Measurements from ENCODE around the gene NFE2L3.
"Not testable (repeated sequence)": the region's sequence is repeated elsewhere in the genome, so short reads cannot be mapped to it uniquely, and the experiment has no call there.

Gene NFE2L3

DNA sequence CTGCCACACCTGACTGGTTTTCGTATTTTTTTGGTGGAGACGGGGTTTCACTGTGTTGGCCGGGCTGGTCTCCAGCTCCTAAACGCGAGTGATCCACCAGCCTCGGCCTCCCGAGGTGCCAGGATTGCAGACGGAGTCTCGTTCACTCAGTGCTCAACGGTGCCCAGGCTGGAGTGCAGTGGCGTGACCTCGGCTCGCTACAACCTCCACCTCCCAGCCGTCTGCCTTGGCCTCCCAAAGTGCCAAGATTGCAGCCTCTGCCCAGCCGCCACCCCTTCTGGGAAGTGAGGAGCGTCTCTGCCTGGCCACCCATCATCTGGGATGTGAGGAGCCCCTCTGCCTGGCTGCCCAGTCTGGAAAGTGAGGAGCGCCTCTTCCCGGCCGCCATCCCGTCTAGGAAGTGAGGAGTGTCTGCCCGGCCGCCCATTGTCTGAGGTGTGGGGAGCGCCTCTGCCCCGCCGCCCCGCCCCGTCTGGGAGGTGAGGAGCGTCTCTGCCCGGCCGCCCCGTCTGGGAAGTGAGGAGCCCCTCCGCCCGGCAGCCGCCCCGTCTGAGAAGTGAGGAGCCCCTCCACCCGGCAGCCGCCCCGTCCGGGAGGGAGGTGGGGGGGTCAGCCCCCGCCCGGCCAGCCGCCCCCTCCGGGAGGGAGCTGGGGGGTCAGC is 4.2 kb upstream of the NFE2L3 start:
- not testable (repeated sequence) for DNase-seq

DNA sequence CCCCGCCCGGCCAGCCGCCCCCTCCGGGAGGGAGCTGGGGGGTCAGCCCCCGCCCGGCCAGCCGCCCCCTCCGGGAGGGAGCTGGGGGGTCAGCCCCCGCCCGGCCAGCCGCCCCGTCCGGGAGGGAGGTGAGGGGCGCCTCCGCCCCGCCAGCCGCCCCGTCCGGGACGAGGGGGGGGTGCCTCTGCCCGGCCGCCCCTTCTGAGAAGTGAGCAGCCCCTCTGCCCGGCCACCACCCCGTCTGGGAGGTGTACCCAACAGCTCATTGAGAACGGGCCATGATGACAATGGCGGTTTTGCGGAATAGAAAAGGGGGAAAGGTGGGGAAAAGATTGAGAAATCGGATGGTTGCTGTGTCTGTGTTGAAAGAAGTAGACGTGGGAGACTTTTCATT is 3.7 kb upstream of the NFE2L3 start:
- DNase-seq, result not testable (repeated sequence)

DNA sequence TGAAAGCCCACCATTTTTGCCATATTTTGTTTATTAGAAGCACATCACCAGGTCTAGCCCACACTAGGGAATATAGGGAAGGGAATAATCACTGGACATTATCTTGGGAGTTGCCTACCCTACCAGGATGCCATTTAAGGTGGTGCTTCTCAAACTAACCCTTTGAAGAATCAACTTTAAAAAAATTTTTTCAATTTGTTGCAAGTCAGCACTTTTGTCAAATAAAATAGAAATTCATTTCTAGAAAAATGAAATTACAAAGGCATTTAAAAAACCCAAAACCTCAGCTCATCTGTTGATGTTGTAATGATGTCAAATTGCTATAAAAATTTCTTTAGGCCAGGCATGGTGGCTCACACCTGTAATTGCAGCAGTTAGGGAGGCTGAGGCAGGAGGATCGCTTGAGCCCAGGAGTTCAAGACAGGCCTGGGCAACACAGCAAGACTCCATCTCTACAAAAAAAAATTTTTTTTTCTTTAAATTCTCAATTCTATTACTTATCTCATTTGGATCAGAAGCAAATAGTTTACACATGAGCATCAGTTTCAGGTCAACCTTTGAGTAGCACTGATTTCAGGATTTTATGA is 2.5 kb upstream of the NFE2L3 start:
- DNase-seq, result no peak

DNA sequence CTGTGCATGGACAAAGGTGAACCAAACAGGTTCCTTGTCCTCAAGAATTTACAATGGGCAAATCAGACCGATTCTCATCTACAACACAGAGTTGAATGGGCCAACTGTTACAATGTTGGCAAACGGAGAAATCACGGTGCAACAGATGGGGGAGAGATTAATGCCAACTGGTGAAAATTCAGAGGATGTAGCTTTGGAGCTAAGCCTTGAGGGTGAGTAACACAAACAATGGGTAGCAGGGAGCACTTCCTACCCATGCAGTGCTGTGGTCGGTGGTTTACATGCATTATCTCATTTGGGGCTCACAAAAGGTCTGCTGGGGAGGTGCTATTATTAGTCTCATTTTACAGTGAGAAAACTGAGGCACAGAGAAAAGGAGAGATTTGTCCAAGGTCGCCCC is 902 bp upstream of the NFE2L3 start:
- DNase-seq, result no peak

DNA sequence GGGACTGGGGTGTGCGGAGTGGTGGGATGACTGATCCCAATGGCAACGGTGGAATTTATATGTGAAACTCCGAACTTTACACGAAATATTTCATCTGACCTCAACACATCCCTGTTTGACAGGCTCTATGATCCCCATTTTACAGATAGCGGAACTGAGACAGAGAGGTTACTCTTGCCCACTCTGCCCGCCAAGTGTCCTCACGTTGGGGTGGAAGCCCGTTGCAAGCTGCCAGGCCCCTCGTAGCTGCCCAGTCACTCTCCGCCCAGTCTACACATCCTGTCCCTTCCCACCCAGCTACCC is 397 bp upstream of the NFE2L3 start:
- DNase-seq, result no peak

DNA sequence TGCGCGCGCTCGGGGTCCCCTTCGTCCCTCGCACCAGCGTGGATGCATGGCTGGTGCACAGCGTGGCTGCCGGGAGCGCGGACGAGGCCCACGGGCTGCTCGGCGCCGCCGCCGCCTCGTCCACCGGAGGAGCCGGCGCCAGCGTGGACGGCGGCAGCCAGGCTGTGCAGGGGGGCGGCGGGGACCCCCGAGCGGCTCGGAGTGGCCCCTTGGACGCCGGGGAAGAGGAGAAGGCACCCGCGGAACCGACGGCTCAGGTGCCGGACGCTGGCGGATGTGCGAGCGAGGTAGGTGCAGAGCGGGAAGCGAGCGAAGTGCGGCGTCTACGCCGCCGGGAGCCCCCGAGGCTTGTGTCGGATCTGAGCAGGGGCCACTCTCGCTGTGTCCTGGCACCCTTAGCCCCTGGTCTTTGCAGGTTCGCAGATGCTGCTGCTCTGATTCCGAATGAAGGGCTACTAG is 813 bp downstream of the NFE2L3 start:
- not testable (repeated sequence) for DNase-seq

DNA sequence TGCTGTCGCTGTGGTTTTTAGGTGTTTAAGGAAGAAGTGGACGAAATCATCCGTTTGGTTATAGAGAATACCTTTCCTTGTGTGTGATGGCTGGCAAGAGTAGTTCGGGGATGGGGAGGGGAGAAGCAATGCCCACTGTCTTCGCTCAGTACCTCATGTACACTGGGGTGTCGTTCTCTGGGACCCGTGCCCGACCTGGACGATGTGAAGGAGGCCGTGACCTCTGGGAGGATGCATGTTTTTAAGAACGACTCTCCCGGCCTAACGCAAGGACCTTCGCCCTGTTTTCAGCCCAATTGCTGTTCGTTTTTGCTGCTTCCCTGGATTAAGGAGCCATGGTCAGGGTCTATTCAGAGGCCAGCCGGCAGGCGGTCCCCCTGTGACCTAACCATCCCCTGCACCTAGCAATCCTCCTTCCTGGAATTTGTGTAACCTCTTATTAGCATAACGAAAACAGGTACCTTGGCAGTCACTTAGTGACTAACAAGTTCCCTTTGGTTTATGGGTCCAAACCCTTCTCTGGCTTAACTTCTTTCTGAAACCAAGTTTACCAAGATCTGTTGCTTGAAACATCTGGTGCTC is 1.3 kb downstream of the NFE2L3 start:
- no peak for DNase-seq

DNA sequence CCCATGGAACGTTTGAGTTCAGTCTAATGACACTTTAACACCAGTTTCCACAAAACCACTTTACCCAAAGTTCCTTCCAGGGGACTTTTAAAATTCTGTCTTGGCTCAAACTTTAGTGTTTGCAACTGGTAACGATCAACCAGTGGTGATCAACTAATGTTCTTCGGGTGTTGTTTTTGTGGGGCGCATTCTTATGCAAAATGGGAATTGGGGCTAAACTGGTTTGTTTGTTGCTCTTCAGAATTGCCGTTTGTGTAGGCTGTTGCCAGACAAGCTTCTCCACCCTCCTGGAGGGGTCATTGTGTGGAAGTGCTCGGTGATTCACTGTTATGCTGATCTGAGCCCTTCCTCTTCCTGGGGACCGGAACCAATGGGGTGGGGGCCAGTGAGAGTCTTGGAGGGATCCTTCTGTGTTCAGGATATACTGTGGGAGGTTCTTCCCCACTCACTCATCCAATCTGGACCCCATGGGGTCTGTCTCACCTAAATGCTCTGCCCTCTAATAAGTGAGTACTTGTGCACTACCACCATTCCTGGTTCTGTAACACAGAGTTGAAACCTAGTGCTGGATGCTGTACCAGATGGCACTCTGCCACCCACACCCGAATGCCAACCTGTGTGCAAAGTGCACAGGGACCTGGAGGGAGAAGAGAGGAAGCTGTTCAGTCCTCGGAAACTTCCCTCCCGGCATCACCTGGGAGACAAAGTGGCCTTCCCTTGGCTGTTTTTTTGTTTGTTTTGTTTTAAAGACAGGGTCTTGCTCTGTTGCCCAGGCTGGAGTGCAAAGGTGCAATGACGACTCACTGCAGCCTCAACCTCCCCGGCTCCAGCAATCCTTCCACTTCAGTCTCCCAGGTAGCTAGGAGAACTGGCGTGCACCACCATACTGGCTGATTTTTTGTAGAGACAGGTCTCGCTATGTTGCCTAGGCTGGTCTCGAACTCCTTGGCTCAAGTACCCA is 2.1 kb downstream of the NFE2L3 start:
- DNase-seq, result no peak

DNA sequence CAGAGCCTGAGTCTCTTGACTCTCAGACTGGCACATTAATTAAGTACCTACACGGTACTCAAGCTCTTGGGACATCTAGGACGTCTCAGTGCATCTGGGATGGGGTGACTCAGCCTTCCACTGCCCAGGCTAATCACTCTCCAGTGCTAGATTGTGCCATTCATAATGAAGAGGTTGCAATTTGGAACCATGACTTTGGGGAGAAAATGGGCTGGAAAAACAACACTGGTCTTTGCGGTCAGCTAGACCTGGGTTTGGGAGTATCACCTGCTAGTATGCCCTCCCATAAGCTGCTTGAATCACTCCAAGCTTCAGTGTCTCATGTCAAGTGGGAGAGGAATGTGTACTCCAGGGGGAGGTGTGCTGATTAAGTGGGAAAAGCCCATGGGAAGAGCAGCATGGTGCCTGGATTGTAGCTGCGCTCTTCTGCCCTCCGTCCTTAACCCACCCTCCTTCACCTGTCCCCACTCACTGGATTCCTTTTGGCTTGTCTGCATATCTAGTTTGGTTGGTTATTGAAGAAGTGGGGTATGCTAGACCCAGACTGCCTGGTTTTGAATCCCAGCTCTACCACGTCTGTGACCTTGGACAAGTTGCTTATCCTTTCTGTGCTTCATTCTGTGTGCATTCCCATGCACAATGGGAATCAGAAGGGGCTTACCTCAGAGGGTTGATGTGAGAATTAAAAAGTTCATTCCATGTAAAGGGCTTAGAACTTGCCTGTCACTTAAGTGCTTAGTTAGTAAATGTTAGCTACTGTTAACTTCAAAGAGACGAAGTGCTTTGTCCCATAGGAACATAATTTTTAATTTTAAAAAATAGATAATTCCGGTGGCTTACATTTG is 3.8 kb downstream of the NFE2L3 start:
- DNase-seq, result no peak

DNA sequence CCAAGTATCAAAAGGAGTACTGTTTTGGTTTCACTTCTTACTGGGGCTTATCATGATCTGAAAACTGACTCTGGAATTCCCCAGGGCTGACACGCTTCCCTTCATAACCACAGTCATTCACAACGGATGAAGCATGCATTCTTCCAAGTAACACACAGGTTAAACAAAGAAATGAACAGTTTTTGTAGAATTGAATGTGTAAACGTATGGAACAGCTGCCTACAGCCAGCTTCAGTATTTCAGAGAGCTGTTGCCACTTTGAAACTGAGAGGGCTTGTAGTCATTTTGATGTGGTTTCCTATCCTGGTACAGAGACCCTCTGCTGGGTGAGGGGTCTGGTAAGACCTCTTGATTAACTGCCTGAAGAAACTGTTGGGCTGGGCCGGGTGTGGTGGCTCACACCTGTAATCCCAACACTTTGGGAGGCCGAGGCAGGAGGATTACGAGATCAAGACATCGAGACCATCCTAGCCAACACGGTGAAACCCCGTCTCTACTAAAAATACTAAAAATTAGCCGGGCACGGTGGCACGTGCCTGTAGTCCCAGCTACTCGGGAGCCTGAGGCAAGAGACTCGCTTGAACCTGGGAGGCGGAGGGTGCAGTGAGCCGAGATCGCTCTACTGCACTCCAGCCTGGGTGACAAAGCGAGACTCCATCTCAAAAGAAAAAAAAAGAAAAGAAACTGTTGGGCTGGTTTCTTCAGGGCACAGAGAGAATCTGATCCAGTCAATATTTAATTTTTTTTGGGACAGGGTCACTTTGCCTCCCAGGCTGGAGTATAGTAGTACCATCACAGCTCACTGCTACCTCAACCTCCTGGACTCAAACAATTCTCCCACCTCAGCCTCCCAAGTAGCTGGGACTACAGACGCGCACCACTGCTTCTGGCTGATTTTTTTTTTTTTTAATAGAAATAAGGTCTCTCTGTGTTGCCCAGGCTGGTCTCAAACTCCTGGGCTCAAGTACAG is 4.7 kb downstream of the NFE2L3 start:
- no peak for DNase-seq

DNA sequence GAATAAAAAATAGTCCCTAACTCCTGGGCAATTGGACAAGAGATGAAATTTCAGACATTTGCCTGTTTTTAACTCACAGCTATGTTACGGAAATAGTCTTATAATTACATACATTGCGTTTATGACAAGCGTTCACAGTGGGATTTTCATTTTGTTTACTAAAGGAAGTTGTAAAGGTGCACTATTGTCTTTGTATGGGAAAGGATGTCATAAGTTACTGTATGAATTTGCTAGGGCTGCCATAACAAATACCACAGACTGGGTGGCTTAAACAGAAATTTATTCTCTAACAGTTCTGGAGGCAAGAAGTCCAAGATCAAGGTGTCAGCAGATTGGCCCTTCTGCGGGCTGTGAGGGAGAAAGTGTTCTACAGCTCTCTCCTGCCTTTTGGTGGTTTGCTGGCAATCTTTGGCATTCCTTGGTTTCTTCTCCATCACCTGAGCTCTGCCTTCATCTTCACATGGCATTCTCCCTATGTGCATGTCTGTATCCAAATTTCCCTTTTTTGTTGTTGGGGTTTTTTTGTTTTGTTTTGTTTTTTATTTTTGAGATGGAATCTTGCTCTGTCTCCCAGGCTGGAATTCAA is 5.6 kb downstream of the NFE2L3 start:
- DNase-seq, result no peak

DNA sequence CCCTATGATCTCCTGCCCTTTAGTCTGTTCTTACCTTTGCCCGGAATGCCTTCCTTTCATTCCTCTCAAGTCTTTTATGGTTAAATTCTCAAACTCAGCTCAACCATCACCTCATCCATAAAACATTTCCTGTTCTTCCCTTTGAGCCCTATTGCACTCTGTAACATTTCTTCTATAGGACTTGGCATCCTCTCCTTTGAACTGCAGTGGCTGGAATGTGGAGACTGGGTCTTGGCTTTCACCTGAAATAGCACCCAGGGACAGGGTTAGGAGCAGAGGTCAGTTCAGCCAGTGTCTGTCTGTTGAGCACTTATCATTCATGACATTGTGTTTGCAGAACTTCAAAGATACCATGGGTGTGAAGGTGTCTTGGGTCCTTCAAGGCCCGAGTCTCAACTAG is 7.2 kb downstream of the NFE2L3 start:
- DNase-seq, result no peak

DNA sequence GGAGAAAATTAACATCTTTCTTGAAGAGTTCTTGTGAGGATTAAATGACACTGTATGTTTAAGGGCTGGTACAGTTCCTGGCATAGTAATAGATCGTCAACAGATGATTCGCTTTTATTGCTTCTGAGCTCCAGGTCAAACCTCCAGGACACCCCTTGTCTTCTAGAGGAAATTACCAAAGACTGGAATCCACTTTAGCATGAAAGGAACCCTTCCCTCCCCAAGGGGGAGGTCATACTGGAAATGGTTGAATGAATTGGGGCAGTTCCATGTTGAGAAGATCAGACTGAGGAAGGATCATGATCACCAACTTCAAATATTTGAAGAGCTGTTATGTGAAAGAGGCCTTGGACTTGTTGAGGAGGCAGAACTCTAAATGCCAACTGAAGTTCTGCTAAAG is 8.9 kb downstream of the NFE2L3 start:
- DNase-seq, result no peak

DNA sequence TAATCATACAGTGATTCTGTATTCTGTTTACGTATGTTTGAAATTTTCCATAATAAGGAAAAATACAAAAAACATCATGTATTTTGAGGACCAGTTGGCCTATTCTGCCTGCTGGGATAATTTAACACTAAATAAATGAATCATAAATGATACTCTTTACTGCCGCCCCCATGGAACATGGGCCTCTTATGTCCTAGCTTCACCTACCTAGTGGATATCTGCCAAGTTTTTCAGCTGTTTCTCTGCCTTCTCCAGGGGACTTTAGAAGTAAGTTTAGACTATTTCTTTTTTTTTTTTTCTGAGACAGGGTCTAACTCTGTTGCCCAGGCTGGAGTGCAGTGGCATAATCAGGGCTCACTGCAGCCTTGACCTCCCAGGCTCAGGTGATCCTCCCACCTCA is 10.4 kb downstream of the NFE2L3 start:
- no peak for DNase-seq

DNA sequence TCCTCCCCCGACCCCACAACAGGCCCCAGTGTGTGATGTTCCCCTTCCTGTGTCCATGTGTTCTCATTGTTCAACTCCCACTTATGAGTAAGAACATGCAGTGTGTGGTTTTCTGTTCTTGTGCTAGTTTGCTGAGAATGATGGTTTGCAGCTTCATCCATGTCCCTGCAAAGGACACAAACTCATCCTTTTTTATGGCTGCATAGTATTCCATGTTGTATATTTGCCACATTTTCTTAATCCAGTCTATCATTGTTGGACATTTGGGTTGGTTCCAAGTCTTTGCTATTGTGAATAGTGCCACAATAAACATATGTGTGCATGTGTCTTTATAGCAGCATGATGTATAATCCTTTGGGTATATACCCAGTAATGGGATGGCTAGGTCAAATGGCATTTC is 11.8 kb downstream of the NFE2L3 start:
- DNase-seq, result not testable (repeated sequence)

DNA sequence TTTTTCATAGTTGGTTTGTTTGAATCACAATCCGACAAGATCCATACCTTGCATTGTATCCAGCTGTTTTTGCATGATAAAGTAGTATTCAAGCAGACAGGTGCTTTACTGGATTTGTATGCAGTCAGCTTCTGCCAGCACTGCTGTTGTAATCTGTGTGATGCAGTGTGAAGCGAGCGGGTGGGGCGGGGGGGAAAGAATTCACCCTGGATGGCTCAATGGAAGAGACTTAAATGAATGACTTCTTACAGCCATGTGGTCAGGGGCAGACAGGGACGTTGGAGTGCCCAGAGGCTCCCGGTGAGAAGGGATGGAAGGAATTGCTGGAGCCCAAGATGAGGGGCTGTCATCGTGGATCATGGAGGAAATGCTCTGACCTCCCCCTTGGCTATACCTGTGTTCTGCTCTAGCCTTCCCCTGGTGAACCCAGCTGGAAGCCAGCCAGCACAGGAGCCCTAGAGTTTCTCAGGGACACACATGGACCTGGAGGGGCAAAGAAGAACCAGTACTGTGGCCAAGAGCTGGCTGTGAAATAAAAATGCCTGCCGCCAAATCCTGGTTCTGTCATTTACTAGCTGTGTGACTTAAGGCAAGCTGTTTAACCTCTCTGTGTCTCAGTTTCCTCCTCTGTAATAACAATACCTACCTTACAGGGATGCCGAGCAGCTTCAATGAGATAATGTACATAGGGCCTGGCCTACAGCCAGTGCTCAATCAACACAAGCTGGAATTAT is 14.1 kb downstream of the NFE2L3 start:
- DNase-seq, result no peak

DNA sequence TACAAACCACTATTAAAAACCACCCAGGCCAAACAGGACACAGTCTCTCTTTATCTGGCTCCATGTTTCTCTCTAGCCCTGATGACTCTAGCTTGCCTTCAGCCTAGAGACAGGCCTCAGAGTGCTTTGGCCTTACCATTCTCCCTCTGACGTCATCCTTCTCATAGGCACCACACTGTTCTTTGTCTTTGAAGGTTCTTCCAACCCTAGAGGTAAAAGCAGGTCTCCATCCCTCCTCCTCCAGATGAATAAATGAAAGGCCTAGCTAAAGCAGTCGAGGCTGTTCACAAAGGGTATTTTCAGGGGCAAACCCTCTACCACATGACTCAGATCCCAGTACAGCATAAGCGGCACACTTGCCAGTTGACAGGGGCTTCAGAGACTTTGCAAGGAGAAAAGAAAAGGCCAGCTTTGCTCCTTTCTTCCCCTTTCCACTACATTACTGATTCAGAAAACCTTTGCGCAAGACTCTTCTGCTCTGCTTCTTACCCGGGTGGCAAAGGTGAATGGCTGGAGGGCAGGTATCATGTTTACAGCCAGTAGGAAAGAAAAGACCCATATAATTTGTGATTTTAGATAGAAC is 14.8 kb downstream of the NFE2L3 start:
- DNase-seq, result no peak

DNA sequence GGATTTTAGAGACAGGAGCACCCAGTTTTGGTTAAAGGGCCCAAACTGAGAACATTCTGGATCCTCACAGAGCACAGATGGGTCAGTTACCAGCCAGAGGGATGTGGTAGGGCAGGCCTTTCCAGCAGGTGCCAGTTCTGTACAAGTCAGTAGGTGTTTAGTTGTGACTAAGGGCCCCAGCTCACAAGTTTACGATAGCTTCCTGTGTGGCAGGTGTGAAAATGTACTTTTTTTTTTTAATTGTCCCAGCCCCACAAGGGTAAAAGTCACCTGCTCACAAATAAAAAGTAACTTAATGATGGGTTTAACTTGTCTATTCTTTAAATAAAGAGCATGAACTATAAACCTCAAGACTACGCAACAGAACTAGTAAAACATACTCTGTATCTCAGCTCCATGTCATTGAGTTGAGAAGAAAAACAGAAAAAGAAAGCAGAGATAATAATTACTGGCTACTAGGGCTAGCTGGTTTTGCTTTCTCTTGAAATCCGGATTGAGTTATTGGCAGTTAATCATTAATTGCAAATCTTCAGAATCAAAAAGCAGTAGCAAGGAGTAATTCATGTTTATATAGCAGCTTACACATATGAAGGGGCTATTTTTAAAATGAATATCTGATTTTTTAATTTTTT is 15.4 kb downstream of the NFE2L3 start:
- no peak for DNase-seq

DNA sequence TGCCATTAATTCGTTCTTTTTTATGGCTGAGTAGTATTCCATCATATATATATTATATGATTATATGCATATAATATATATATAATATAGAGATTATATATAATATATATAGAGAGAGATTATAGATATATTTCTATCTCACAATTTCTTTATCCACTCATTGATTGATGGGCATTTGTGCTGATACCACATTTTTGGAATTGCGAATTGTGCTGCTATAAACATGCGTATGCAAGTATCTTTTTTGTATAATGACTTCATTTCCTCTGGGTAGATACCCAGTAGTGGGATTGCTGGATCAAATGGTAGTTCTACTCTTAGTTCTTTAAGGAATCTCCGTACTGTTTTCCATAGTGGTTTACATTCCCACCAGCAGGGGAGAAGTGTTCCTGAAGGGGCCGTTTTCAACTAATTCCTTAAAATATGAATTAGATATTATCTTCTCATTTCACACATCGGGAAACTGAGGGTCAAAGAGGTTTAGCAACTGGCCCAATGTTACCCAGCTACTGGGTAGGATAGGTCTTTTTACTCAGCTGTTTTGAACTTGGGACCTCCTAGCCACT is 16.5 kb downstream of the NFE2L3 start:
- no peak for DNase-seq

All from femur (tissue), 1 donor.